ENCODE data around the gene GPR162.

DNA sequence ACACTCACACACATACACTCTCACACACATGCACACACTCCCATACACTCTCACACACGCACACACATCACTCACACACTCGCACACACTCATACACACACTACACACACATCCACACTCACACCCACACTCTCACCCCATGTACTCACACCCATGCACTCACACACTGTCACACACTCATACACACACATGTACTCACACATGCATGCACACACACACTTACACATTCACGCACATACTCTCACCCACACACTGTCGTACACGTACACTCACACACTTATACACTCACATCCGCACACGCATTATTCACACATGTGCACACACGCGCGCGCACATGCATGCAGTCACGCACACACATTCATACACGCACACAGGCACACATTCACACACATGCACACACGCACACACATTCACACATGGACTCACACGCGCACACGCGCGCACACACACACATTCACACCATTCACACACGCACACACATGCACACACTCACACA lies 3.9 kb upstream of the GPR162 start:
- TF ChIP-seq EZH2 (IDR thresholded peaks at IDR 0.05; ENCODE audit: borderline replicate concordance, low read length), result no peak
- TF ChIP-seq, protein P1, sequence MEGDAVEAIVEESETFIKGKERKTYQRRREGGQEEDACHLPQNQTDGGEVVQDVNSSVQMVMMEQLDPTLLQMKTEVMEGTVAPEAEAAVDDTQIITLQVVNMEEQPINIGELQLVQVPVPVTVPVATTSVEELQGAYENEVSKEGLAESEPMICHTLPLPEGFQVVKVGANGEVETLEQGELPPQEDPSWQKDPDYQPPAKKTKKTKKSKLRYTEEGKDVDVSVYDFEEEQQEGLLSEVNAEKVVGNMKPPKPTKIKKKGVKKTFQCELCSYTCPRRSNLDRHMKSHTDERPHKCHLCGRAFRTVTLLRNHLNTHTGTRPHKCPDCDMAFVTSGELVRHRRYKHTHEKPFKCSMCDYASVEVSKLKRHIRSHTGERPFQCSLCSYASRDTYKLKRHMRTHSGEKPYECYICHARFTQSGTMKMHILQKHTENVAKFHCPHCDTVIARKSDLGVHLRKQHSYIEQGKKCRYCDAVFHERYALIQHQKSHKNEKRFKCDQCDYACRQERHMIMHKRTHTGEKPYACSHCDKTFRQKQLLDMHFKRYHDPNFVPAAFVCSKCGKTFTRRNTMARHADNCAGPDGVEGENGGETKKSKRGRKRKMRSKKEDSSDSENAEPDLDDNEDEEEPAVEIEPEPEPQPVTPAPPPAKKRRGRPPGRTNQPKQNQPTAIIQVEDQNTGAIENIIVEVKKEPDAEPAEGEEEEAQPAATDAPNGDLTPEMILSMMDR (IDR thresholded peaks at IDR 0.05; ENCODE audit: low read length), result no peak

Measured in OCI-LY1 (cell line).